Measurements from ENCODE around the gene OXCT1.

The OXCT1 gene

GRCh38 chr5:41869724-41870626 is at the start of gene OXCT1:
Gene OXCT1 (minus strand): TSS chr5:41870425. CDS start chr5:41870358, 67 bp downstream.
- DNase-seq (ENCODE audit: extremely low read depth, low read depth) = no peak
- TF ChIP-seq CTCF (IDR thresholded peaks at IDR 0.05; ENCODE audit: low read depth, low read length, missing control alignments) = no peak
- peak within 1 kb of the TSS; percentile 91 for H3K4me3 ChIP-seq (replicated peaks; ENCODE audit: low read depth, low read length)

- TF ChIP-seq CTCF (IDR thresholded peaks at IDR 0.05; ENCODE audit: low read depth, low read length, missing control alignments) = no peak
- no peak overlapping the region for H3K4me3 ChIP-seq (replicated peaks; ENCODE audit: low read depth, low read length)
- DNase-seq (ENCODE audit: extremely low read depth, low read depth) = no peak
Measured at GRCh38 chr5:41918105-41918504, 47.9 kb upstream of the OXCT1 start.

GRCh38 chr5:41908374-41909079 is 38.3 kb upstream of the OXCT1 start:
- no peak overlapping the region for H3K4me3 ChIP-seq (replicated peaks; ENCODE audit: low read depth, low read length)
- TF ChIP-seq CTCF (IDR thresholded peaks at IDR 0.05; ENCODE audit: low read depth, low read length, missing control alignments) = no peak
- no peak for DNase-seq (ENCODE audit: extremely low read depth, low read depth)

- no peak overlapping the region for H3K4me3 ChIP-seq (replicated peaks; ENCODE audit: low read depth, low read length)
- DNase-seq (ENCODE audit: extremely low read depth, low read depth) = no peak
- no peak for TF ChIP-seq CTCF (IDR thresholded peaks at IDR 0.05; ENCODE audit: low read depth, low read length, missing control alignments)
Measured at GRCh38 chr5:41906151-41906550, 35.9 kb upstream of the OXCT1 start.

- peak within 1 kb of the TSS; percentile 97 for H3K4me3 ChIP-seq (replicated peaks; ENCODE audit: low read depth, low read length)
- TF ChIP-seq CTCF (IDR thresholded peaks at IDR 0.05; ENCODE audit: low read depth, low read length, missing control alignments) = no peak
- DNase-seq (ENCODE audit: extremely low read depth, low read depth) = peak; percentile 99
Measured at GRCh38 chr5:41903892-41904799, 33.9 kb upstream of the OXCT1 start, which contains the start of gene RIMOC1. Gene RIMOC1 (plus strand): TSS chr5:41904344. CDS start chr5:41904368, 24 bp downstream.

- TF ChIP-seq CTCF (IDR thresholded peaks at IDR 0.05; ENCODE audit: low read depth, low read length, missing control alignments) = no peak
- H3K4me3 ChIP-seq (replicated peaks; ENCODE audit: low read depth, low read length) = peak overlapping the region; percentile 97
Measured at GRCh38 chr5:41903382-41903891, 33.2 kb upstream of the OXCT1 start.

More at GRCh38 chr5:41903382-41903891, 33.2 kb upstream of the OXCT1 start:
- no peak for DNase-seq (ENCODE audit: extremely low read depth, low read depth)

Measured in HFF-Myc (cell line).